Measurements from ENCODE around the gene MTA3.

Gene MTA3

DNA sequence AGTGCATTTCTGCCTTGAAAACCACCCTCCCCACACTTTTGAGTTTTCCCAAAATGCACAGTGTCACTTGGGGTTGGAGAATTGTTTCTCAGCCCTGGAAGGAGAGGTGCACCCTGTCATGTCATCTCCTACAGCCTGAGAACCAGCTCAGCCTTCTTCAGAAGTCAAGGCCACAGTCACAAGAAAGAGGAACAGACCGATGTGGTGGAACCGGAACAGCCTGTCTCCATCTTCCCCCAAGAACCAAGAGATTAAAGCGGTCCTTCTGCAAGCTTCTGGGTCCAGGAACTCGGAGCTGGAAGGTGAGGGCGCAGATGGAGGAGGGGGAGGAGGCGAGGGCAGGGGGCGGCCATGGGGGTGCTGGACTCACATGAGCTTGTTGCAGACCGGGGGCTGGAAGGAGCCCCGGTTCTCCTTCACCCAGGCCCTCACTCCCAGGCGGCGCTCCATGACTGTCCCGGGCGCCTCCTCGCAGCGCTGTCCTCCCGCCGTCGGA lies 223.7 kb downstream of the MTA3 start:
- TF ChIP-seq, protein P1, sequence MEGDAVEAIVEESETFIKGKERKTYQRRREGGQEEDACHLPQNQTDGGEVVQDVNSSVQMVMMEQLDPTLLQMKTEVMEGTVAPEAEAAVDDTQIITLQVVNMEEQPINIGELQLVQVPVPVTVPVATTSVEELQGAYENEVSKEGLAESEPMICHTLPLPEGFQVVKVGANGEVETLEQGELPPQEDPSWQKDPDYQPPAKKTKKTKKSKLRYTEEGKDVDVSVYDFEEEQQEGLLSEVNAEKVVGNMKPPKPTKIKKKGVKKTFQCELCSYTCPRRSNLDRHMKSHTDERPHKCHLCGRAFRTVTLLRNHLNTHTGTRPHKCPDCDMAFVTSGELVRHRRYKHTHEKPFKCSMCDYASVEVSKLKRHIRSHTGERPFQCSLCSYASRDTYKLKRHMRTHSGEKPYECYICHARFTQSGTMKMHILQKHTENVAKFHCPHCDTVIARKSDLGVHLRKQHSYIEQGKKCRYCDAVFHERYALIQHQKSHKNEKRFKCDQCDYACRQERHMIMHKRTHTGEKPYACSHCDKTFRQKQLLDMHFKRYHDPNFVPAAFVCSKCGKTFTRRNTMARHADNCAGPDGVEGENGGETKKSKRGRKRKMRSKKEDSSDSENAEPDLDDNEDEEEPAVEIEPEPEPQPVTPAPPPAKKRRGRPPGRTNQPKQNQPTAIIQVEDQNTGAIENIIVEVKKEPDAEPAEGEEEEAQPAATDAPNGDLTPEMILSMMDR (conservative IDR thresholded peaks at IDR 0.05; ENCODE audit: low read length), result no peak
- TF ChIP-seq EZH2phosphoT487 (IDR thresholded peaks at IDR 0.05; ENCODE audit: borderline replicate concordance), result no peak
- Histone ChIP-seq H3K27me3 (ENCODE audit: insufficient read depth, low read length, poor library complexity, severe bottlenecking) (no peaks in the 10 kb centered on the region), H3K79me2 (ENCODE audit: insufficient read depth, low read length) (no peaks in the 10 kb centered on the region), H3K9me2 (replicated peaks; ENCODE audit: low read depth, low read length) (no peaks in the 10 kb centered on the region), H3K9me3 (ENCODE audit: insufficient read depth, low read depth, low read length) (no peaks in the 10 kb centered on the region), H3F3A (ENCODE audit: low read depth) (no peaks in the 10 kb centered on the region), H4K20me1 (ENCODE audit: insufficient read depth, low read length, poor library complexity, severe bottlenecking) (no peaks in the 10 kb centered on the region), H2AFZ (ENCODE audit: low read length) (no peak overlapping the region), H3K4me3 (ENCODE audit: low read length, poor library complexity, severe bottlenecking) (no peak overlapping the region), H3K36me3 (ENCODE audit: insufficient read depth, low read length) (no peaks in the 10 kb centered on the region), H3K4me2 (ENCODE audit: low read depth, low read length, poor library complexity, severe bottlenecking) (no peak overlapping the region), H3K9ac (ENCODE audit: low read depth, low read length, poor library complexity, severe bottlenecking) (no peak overlapping the region), H3K4me1 (ENCODE audit: insufficient read depth, low read length, poor library complexity, severe bottlenecking) (peaks cover 7% of the 10 kb centered on the region)

DNA sequence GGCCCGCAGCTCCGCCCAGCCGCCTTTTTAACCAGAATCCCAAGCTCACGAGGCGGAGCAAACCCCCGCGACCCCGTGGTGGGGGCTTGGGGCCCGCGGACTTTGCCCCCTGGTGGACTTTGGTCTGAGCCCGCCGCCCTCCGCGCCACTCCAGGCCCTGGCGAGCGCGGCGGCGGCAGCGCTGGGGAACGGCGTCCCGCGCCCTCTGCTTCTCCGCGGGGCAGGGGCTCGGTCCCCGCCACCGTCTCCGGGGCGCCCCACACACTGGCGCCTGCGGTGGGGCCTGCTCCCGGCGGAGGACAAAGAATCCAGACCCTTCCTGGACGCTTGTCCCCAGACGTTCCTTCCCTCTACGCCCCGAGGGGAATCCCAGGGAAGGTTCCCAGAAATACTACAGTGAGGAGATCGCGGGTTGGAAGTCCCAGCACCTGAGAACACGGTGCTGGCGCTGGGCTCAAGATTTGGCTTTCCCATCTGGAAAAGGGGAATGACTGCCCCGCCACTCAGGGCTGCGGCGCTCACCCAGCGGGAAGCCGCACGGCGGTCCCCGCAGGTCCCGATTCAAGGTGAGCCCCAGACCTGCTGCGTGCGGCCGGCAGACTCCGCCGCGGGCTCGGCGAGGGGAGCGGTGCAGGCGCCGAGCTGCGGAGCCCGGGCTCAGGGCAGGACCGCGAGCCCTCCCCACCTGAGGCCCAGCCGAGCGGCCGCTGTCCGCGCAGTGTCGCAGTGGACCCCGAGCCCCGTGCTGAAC lies 224.3 kb downstream of the MTA3 start, which contains the start of gene HAAO:
HAAO (minus strand) TSS at position 1 of the 751 bp plus-strand sequence. CDS start 47 bp downstream, outside the sequence.
- no peak within 1 kb of the TSS for H2AFZ ChIP-seq (ENCODE audit: low read length)
- no peaks in the 10 kb centered on the region for H3K9me3 ChIP-seq (ENCODE audit: insufficient read depth, low read depth, low read length)
- H3F3A ChIP-seq (ENCODE audit: low read depth), result no peaks in the 10 kb centered on the region
- no peaks in the 10 kb centered on the region for H3K79me2 ChIP-seq (ENCODE audit: insufficient read depth, low read length)
- no peaks in the 10 kb centered on the region for H3K27me3 ChIP-seq (ENCODE audit: insufficient read depth, low read length, poor library complexity, severe bottlenecking)
- no peaks in the 10 kb centered on the region for H3K9me2 ChIP-seq (replicated peaks; ENCODE audit: low read depth, low read length)
- TF ChIP-seq, protein P1 (conservative IDR thresholded peaks at IDR 0.05; ENCODE audit: low read length), result no peak
- TF ChIP-seq EZH2phosphoT487 (IDR thresholded peaks at IDR 0.05; ENCODE audit: borderline replicate concordance), result no peak
- no peaks in the 10 kb centered on the region for H3K36me3 ChIP-seq (ENCODE audit: insufficient read depth, low read length)
- H3K4me3 ChIP-seq (ENCODE audit: low read length, poor library complexity, severe bottlenecking), result no peak within 1 kb of the TSS
- H3K9ac ChIP-seq (ENCODE audit: low read depth, low read length, poor library complexity, severe bottlenecking), result no peak within 1 kb of the TSS
- peaks cover 2% of the 10 kb centered on the region for H3K4me1 ChIP-seq (ENCODE audit: insufficient read depth, low read length, poor library complexity, severe bottlenecking)
- no peak within 1 kb of the TSS for H3K4me2 ChIP-seq (ENCODE audit: low read depth, low read length, poor library complexity, severe bottlenecking)
- no peaks in the 10 kb centered on the region for H4K20me1 ChIP-seq (ENCODE audit: insufficient read depth, low read length, poor library complexity, severe bottlenecking)

DNA sequence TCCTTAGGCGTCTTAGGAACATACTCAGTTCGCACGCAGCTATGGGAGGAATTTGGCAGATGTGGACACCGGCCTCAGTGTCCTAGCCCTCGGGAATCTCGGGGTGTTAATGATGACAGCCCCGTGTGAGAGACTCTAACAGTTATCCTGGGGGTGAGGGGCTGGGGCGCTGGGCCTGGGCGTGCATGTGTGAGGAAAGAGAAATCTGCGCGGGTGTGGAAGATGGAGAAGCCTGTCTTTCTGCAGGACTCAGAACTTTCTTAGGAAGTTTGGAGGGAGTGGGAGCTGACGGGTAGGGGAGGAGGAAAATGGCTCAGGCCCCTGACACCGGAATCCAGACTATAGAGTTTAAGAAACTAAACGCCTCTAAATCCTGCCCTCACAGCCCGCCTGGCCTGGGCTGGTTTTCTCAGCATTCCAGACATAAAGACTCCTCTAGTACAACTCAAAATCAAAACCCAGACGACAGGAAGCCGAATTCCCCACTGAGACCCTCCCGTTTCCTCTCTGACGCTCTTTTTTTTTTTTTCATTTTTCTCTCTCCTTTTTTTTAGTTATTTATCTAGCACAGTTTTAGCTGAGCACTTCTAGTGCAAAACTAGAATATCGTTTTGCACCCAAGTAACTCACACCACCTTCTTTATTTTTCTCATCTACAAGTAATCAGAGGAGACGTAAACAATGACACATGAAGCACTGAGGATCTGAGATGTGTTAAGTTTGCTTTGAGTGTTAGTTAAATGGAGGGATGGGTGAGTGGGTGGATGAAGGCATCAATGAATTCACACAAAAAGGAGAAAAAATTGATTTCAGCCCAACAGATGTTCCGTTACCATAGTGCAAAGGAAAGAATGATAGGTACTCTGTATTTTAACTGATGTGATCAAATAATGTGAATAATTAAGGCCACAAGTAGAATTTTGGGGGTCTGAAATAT lies 225.2 kb downstream of the MTA3 start:
- H3K4me2 ChIP-seq (ENCODE audit: low read depth, low read length, poor library complexity, severe bottlenecking), result no peak overlapping the region
- no peaks in the 10 kb centered on the region for H3F3A ChIP-seq (ENCODE audit: low read depth)
- no peak overlapping the region for H3K9ac ChIP-seq (ENCODE audit: low read depth, low read length, poor library complexity, severe bottlenecking)
- no peaks in the 10 kb centered on the region for H3K36me3 ChIP-seq (ENCODE audit: insufficient read depth, low read length)
- no peak overlapping the region for H2AFZ ChIP-seq (ENCODE audit: low read length)
- no peaks in the 10 kb centered on the region for H4K20me1 ChIP-seq (ENCODE audit: insufficient read depth, low read length, poor library complexity, severe bottlenecking)
- no peaks in the 10 kb centered on the region for H3K27me3 ChIP-seq (ENCODE audit: insufficient read depth, low read length, poor library complexity, severe bottlenecking)
- H3K4me3 ChIP-seq (ENCODE audit: low read length, poor library complexity, severe bottlenecking), result no peak overlapping the region
- no peaks in the 10 kb centered on the region for H3K79me2 ChIP-seq (ENCODE audit: insufficient read depth, low read length)
- TF ChIP-seq EZH2phosphoT487 (IDR thresholded peaks at IDR 0.05; ENCODE audit: borderline replicate concordance), result no peak
- TF ChIP-seq, protein P1 (conservative IDR thresholded peaks at IDR 0.05; ENCODE audit: low read length), result no peak
- no peaks in the 10 kb centered on the region for H3K9me2 ChIP-seq (replicated peaks; ENCODE audit: low read depth, low read length)
- no peaks in the 10 kb centered on the region for H3K9me3 ChIP-seq (ENCODE audit: insufficient read depth, low read depth, low read length)
- H3K4me1 ChIP-seq (ENCODE audit: insufficient read depth, low read length, poor library complexity, severe bottlenecking), result no peaks in the 10 kb centered on the region

Data from Loucy (cell line).